Stimulated activated CD8-positive, alpha-beta memory T cell treated with anti-CD3 and anti-CD28 coated beads, Interleukin-15, amount 100 ng/mL, for 1 hour (primary cell): ENCODE data around the gene CS.
"Not testable (repeated sequence)": the region's sequence is repeated elsewhere in the genome, so short reads cannot be mapped to it uniquely, and the experiment has no call there.

Experiments
- DNase-seq: peaks from one replicate; pipeline ENCODE4 v3.0.0-alpha.2; 2020; ENCODE audit warnings: low read depth

Gene CS

GRCh38 chr12:56317675-56318074 lies 17.5 kb upstream of the CS start:
- no peak for DNase-seq

- peak; percentile 86 for DNase-seq
Observed at GRCh38 chr12:56315622-56316473, 15.7 kb upstream of the CS start, which contains the start of gene CNPY2. Gene CNPY2 (minus strand): TSS chr12:56315988. CDS start chr12:56315217, 771 bp downstream.

- no peak for DNase-seq
Observed at GRCh38 chr12:56315249-56315621, 15.1 kb upstream of the CS start.

- no peak for DNase-seq
Observed at GRCh38 chr12:56311003-56311402, 10.9 kb upstream of the CS start.

GRCh38 chr12:56308714-56309113 lies 8.6 kb upstream of the CS start:
- no peak for DNase-seq

GRCh38 chr12:56307221-56307965 lies 7.3 kb upstream of the CS start:
- DNase-seq: no peak

GRCh38 chr12:56304872-56305590 lies 4.9 kb upstream of the CS start:
- DNase-seq: no peak

- DNase-seq: no peak
Observed at GRCh38 chr12:56304276-56304675, 4.1 kb upstream of the CS start.

- DNase-seq: no peak
Observed at GRCh38 chr12:56300644-56301464, 724 bp upstream of the CS start.

- no peak for DNase-seq
Observed at GRCh38 chr12:56299308-56299852, 750 bp downstream of the CS start.

GRCh38 chr12:56298828-56299227 lies 1.3 kb downstream of the CS start:
- DNase-seq: no peak

GRCh38 chr12:56297400-56297799 lies 2.7 kb downstream of the CS start:
- no peak for DNase-seq

GRCh38 chr12:56296295-56296694 lies 3.8 kb downstream of the CS start:
- no peak for DNase-seq

GRCh38 chr12:56293795-56294194 lies 6.3 kb downstream of the CS start:
- DNase-seq: no peak

- DNase-seq: no peak
Observed at GRCh38 chr12:56288705-56289387, 11.3 kb downstream of the CS start.

GRCh38 chr12:56286044-56286830 lies 13.9 kb downstream of the CS start:
- no peak for DNase-seq

- DNase-seq: not testable (repeated sequence)
Observed at GRCh38 chr12:56284263-56284662, 15.9 kb downstream of the CS start.

- DNase-seq: no peak
Observed at GRCh38 chr12:56282579-56282978, 17.6 kb downstream of the CS start.

- no peak for DNase-seq
Observed at GRCh38 chr12:56282030-56282429, 18.1 kb downstream of the CS start.

GRCh38 chr12:56280849-56281248 lies 19.3 kb downstream of the CS start:
- no peak for DNase-seq
